NCI-H345 treated with DMSO at 0.1 percent for 48 hours (cell line): Measurements from ENCODE around the gene ZDHHC14.
"Not testable (repeated sequence)": the region's sequence is repeated elsewhere in the genome, so short reads cannot be mapped to it uniquely, and the experiment has no call there.

Source experiments
- DNase-seq: peaks from one replicate; lab custom pipeline; 2025; ENCODE audit not compliant: unreplicated experiment; lab: John Stamatoyannopoulos, UW

ZDHHC14 gene

DNA sequence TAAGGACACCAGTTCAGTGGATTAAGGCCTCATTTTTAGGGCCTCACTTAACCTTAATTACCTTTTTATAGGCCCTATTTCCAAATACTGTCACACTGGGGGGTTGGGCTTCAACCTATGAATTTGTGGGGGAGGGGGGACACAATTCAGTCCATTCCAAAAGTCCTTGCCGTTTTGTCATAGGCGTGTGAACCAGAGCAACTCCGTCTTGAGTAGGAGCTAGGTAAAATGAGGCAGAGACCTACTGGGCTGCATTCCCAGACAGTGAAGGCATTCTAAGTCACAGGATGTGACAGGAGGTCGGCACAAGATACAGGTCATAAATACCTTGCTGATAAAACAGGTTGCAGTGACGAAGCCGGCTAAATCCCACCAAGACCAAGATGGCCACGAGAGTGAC, 328.6 kb downstream of the ZDHHC14 start:
- no peak for DNase-seq

DNA sequence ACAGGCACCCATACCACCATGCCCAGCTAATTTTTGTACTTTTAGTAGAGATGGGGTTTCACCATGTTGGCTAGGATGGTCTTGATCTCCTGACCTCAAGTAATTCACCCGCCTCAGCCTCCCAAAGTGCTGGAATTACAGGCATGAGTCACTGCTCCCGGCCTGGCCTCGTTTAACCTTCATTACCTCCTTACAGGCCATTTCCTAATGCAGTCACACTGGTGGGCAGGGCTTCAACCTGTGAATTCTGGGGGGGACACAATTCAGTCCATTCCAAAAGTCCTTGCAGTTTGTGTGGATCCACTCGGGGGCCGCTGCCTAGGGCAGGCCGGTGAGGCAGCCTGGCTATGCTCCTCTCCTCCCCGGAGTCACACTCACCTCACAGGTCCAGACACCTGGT, 329.6 kb downstream of the ZDHHC14 start:
- no peak for DNase-seq

DNA sequence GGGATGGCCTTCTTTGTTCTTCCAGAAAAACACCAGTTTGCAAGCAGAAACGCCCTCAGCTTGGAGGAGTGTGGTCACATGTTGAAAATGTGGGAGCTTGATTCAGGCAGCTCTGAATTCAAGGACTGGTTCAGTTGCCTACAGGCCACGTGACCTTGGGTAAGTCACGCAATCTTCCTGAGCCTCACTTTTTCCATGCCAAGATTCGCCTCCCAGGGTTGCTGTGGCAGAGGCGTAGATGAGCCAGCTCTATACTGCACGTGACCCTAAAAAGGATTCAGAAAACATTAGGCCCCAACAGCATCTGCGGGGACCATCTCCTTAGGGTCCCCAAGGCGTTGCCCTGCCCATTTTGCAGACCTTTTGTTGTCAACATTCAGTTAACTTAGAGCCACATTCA, 330.1 kb downstream of the ZDHHC14 start:
- no peak for DNase-seq

DNA sequence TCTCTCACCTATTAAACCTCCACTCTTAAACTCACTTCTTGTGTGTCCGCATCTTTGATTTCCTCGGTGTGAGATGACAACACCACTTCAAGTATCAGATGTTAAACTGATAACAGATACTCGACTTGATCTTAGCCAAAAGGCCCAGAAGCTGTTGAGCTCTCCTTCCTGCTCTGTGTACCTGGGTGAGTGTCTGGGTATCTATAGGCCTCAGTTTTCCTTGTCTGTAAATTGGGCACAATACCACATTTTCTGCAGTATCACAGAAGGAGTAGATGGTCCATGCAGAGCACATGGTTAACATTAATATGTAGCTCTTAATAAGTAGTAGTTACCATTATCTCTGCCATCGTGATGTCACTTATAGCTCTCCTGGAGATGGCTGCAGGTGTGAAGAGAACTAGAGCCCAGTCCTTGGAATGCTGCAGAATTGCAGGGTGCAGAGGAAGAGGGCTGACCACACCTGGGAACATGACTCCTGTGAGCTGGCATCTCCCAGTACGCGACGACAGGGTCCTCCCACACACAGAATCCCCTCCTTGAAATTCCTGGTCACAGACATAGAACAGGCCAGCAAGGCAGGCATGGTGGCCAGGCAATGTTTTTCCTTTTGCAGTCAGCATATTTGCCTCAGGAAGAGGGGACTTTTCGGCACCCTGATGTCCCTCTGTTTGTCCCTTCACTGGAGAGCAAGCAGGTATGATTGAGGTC, 331.8 kb downstream of the ZDHHC14 start:
- DNase-seq: no peak

DNA sequence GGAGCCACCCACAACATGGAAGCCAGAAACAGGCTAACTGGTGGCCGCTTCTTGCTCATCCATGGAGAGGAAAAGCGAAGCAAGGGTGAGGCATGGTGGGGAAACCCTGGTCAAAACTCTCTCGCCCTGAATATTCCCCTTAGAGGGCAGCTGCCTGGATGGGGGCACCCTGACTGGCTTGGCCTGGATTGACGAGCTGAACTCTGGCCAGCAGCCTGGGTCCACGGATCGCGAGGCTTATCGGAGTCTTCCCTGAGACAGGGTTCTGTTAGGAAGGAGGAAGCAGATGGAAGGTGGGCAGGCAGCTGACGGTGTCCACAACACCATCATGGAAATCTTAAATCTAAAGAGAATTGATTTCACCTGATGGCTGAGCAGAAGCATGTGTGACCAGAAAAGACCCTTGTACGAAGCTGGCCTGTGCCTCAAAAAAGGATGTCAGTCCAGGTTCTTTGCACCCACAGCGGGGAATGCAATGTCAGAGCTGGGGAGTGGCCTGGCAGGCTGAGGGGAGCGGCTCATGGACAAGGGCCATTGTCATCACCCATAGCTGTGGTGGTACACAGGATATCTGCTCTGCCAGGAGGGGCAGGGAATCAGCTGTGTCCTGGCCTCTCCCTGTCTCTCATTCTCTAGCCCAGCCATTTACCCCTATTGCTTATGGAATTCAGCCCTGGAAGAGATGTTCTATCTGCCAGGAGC, 332.6 kb downstream of the ZDHHC14 start:
- no peak for DNase-seq

DNA sequence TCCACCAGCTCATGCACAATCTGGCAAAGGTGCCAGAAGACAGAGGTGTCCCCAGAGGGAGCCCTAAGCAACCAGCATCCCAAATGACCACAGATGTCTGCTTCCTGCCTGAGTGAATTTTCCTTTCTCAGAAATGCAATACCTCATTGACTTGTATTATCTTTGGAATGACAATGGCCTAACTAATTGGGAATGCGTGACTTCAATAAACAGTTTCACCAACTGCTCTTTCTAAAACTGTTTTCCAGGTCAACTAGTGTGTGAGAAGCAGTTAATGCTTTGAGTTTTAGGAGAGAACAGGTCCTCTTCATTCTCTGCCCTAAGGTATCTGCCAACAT, 333.1 kb downstream of the ZDHHC14 start:
- no peak for DNase-seq

DNA sequence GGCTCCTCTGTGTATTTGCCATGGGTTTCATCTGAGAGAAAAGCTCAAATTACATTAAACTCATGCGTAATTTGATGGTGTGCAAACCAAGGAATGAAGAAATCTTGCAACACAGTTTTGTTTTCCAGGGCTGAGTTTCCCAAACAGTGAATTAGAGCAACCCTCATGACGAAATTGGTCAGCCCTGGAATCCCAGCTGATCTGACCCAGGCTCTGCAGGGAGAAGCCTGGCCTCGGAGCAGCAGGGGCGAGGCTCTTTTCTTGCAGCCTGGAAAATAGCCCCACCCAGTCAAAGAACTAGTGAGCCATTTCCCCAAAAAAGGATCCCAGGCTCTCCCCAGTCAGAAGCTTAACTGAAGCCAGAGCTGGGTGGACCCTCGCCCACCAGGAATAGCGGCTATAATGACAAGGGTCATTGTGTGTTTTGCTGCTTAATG, 334.8 kb downstream of the ZDHHC14 start:
- DNase-seq: no peak

DNA sequence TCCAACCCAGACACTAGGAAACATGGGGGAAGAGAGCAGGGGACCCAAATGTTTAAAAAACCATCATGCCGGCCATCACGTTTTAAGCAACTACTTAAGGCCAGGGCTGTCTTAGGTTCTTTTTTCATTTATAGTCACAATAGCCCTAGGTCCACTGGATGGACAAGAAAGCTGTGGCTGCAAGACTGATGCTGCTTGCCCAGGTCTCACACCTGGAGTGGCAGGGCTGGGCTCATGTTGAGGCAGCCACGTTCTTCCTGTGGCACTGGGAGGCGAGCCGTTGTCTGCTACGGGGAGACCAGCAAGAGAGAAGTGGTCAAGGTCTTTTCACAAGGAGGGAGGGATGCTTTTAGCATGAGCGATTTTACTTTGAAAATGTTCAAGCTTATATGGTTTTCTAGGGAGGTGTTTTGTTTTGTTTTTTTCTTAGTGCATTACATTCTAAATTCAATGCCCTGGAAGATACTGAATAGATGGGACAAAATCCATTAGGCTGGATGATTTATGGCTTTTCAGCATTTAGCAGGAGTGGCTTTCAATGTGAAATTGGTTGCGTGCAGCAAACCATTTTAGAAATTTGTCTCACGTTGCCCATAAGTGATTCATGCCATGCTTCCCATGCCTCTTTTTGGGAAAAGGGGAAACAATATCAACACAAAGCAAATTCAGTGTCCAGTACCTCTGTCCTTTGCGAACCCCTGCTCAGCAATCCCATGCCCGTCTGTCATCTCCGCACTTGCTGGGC, 335.4 kb downstream of the ZDHHC14 start:
- DNase-seq: no peak

DNA sequence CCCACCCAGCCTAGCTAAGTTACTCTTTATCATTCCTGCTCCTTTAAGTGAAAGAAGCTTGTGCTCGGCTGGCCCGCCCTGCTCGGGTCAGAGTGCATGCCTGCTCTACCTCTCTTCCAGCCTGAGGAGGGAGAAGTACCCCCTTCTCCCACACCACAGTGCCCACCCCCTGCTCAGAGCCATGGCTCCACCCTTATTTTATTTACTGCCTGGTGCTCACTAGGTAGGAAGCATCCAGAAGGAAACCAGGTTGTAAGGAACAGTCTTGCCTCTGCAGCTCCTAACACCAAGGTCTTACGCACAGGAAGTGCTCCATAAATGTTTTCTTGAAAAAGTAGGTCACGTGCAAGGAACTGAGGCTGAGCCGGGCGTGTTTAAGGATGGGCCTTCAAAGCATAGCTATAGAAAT, 336.4 kb downstream of the ZDHHC14 start:
- DNase-seq: no peak

DNA sequence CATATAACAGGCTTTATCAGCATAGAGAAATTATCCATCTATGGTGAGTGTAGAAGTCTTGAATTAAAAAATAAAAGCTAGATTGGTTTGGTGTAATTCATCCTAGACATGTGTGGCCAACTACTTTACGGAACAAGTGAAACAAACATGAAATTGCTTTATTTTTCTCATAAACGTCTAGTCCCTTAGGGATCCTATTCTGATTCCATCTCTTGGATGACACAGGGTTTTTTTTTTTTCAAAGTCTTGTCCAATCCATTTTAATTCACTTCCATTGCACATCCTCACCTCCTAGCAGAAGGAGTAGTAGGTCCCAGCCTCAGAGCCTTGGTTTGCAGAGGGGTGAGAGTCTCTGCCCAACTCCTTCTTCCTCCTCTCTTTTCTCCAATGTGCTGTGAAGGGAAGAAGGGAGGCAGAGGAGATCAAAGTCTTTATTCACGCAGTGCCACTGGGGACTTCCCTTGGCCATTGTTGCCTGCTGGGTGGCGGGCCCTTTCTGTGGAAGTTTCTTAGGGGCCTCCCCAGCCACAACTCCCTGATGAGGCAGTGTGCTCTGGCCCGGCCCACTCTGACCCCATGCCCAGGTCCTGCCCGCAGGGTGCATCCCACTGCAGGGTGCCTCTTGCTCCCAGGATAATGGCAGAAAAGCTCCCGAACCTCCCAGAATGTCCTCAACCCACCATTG, 337.7 kb downstream of the ZDHHC14 start:
- DNase-seq: no peak

DNA sequence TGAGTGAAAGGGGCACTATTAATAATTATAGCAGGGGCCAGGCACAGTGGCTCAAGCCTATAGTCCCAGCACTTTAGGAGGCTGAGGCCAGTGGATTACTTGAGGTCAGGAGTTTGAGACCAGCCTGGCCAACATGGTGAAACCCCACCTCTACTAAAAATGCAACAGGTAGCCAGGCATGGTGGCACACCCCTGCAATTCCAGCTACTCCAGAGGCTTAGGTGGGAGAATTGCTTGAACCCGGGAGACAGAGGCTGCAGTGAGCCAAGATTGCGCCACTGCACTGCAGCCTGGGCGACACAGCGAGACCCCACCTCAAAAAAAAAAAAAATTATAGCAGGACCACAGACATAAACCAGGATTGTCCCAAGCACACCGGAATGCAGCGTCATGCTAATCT, 340.0 kb downstream of the ZDHHC14 start:
- not testable (repeated sequence) for DNase-seq

DNA sequence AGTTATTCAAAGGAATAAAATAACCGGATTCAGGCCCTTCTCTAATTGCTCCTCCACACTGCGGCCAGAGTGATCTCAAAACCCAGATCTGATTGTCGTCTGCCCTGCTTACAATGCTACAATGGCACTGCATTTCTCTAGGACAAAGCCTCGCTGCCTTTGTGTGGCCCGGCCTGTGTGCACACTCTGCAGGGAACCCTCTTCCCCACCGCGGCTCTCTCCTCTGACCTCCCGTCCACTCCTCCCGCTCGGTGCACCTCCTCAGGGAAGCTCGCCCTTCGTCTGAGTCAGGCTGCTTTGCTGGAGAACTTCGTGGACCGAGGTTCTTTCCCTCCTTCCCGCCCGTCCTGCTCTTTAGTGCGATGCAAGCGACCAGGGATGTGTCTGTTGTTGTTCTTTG, 340.4 kb downstream of the ZDHHC14 start:
- no peak for DNase-seq

DNA sequence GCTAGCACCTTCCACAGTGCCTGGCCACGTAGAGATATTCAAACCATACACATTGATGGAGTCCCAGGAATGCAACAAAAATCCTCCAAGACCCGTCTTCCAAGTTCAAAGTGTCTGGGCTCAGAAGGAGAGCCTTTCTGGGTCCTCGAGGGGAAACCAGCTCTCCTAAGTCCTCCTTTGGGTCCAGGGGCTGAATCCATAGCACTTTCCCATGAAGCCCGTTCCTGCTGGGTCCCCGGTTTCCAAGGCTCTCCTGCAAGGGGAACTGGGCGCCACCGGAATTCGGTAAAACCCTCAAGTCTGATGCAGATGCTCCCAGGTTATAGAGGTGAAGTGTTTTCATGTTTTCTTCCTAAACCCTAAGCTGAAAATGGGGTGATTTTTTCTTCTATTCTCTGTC, 340.8 kb downstream of the ZDHHC14 start:
- DNase-seq: no peak

DNA sequence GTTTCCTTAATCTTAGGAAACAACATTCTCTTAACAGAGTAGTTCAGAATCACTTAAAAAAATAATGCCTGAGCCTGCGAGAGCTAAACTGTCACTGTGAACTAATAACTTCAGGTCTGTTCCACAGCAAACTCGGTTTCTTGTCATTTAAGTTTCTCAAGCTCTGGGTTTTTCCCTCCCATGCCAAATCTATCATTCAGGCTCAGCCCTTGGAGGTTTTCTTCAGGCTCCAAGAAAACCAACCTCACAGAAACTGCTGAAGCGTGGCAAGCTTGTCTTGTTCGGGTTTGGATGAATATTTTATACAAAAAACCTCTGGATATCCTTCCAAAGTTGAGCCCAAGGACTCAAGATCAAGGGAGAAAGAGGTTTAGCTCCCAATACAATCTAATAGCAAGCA, 342.4 kb downstream of the ZDHHC14 start:
- DNase-seq: no peak

DNA sequence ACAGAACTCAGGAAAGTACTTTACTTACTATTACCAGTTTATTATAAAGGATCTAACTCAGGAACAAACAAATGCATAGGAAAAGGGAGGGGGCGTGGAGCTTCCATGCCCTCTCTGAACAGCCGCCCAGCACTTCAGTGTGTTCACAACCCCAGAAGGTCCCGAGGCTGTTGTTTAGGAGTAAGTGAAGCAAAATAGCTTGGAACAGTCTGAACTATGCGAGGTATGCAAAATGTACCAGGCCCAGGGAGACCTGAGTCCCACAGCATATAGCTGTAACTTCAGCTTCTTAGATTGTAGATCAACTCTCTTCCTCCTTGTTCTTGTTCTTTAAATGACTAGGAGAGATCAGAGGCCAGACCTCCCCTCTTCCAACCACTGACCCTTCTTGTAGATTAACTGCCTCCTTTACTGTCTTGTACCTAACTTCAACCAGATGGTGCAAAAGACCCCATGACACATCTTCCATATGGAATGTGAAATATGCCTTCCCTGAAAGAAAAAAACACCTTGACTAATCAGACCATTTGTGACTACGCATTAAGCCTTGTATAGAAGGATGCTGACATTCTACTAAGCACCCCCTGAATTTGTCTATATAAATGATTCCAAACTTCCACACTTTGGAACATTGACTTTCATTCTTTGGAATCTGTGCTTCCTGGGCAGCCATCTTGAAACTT, 343.3 kb downstream of the ZDHHC14 start:
- no peak for DNase-seq

DNA sequence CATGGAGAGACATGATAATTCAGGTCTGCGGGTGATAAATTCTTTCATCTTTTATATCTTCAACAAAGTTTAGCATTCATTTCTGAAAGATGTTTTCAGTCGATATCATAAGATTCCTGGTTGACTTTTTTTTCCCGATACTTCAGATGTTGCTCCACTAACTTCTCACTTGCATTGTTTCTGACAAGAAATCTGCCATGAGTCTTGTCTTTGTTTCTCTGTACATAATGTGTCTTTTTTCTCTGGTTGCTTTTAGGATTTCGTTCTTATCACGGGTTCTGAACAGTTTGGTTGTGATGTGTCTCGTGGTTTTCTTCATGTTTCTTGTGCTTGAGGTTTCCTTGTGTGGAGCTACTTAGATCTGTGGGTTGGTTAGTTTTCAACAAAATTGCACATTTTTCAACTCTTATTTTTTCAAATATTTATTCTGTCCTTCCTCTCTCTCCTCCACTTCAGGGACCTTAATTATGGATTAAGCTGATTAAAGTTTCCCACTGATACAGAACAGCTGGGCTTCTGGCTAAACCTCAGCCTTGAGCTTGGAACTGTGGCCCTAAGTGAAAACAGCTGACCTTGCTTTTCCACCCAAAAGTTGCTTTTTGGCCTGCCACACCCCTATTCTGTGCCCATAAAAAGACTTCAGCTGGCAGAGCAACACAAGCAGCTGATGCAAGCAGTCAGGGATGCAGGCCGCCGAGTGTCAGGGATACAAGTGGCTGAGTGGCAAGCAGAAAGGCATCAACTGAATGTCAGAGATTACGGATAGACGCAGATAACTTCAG, 344.2 kb downstream of the ZDHHC14 start:
- no peak for DNase-seq

DNA sequence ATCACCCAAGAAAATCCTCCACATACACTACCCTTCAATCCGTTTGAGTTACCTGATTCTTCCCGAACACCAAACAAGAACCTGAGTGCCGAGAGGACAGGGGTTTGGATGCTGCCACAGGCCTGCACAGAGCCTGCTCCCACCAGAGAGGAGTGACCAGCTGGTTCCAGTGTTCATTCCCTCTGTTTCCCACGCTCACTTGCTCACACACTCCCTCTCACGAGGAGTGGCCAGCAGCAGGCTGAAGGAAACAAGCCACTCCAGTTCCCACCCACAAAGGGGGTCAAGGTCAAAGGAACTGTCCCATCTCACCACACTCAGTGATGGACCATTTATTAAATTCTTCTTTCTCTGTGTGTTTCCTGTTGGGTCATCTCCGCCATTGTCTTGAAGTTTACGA, 344.8 kb downstream of the ZDHHC14 start:
- DNase-seq: no peak

DNA sequence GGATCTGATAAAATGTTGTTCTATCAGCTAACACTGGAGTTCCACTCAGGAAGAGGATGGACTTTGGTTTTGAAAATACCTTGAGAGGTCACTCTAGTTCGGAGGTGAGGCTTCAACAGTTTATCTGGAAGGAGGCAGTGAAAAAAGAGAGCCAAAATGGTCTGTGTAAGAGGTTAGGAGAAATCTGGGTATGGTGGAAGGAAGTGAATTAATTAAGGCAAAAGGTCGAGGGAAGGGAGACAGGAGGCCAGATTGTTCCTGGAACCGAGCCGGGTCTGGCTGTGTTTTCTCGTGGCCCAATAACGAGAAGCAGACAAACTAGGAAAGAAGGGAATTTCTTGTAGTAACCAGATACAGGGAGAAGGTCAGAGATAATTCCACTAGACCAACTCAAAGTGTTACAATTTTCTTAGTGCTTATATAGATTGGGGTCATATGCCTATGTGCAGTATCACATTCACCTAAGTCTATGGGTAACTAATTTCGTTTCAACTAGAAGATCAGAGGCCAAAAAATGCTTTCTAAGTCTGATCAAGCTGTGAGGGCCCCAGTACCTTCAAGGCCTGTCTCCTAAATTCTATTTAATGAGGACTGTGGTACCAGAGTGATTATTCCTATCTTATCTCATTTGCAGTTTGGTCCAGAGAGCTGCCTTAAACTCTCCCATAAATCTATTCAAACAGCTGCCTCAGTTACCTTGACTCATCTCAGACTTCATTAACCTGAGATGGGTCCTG, 346.1 kb downstream of the ZDHHC14 start:
- DNase-seq: no peak
